ENCODE results near the gene MTCL1. TPM values are rescaled to one million over a fixed set of nuclear protein-coding genes. Genes with fewer than 3 reads are reported as not detected.

Gene MTCL1
- total RNA-seq, 1 experiment from 2014 or later, result 22.7 TPM

DNA sequence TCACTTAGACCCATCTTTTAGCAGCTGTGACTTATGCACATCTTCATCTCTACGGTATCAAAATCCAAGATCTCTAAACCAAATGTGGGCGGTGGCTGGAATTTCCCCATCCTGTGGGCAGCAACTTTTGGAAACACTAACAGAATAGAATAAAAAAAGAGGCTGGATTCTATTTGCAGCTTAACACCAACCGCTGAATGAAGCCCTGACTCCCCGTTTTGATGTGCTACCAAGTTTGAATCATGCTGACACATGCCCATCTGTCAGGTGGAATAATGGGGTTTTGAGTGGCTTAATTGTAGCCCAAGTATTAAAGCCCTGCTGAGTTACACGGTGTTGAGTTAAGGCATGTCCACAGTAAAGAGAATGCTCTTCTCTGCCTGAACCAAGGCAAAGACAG, 165.2 kb downstream of the MTCL1 start:
- TF ChIP-seq SRF (IDR thresholded peaks at IDR 0.05; ENCODE audit: low read depth) (no peak), JUND (IDR thresholded peaks at IDR 0.05) (no peak), ZNF274 (IDR thresholded peaks at IDR 0.05; ENCODE audit: low read depth, low read length) (no peak), YY1 (IDR thresholded peaks at IDR 0.05; ENCODE audit: extremely low read depth, insufficient replicate concordance, low read depth, low read length) (no peak), POLR2A (IDR thresholded peaks at IDR 0.05; ENCODE audit: borderline replicate concordance, extremely low read depth, insufficient read depth, insufficient read length) (no peak), EZH2phosphoT487 (IDR thresholded peaks at IDR 0.05; ENCODE audit: borderline replicate concordance) (no peak), ZBTB33 (IDR thresholded peaks at IDR 0.05; ENCODE audit: extremely low read depth, insufficient replicate concordance, low read length) (no peak), POLR2AphosphoS5 (IDR thresholded peaks at IDR 0.05; ENCODE audit: low read depth, low read length) (no peak), CEBPB (IDR thresholded peaks at IDR 0.05; ENCODE audit: low read depth) (no peak), ELF1 (IDR thresholded peaks at IDR 0.05; ENCODE audit: borderline replicate concordance, low read depth) (no peak), MAX (IDR thresholded peaks at IDR 0.05) (no peak), ZFX (IDR thresholded peaks at IDR 0.05) (no peak), FOSL1 (IDR thresholded peaks at IDR 0.05; ENCODE audit: low read depth) (no peak), RAD21 (IDR thresholded peaks at IDR 0.05; ENCODE audit: low read depth) (no peak), SP1 (IDR thresholded peaks at IDR 0.05; ENCODE audit: low read depth) (no peak)
- TF ChIP-seq, protein P1, sequence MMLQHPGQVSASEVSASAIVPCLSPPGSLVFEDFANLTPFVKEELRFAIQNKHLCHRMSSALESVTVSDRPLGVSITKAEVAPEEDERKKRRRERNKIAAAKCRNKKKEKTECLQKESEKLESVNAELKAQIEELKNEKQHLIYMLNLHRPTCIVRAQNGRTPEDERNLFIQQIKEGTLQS (IDR thresholded peaks at IDR 0.05), result no peak
- TF ChIP-seq, protein P2, sequence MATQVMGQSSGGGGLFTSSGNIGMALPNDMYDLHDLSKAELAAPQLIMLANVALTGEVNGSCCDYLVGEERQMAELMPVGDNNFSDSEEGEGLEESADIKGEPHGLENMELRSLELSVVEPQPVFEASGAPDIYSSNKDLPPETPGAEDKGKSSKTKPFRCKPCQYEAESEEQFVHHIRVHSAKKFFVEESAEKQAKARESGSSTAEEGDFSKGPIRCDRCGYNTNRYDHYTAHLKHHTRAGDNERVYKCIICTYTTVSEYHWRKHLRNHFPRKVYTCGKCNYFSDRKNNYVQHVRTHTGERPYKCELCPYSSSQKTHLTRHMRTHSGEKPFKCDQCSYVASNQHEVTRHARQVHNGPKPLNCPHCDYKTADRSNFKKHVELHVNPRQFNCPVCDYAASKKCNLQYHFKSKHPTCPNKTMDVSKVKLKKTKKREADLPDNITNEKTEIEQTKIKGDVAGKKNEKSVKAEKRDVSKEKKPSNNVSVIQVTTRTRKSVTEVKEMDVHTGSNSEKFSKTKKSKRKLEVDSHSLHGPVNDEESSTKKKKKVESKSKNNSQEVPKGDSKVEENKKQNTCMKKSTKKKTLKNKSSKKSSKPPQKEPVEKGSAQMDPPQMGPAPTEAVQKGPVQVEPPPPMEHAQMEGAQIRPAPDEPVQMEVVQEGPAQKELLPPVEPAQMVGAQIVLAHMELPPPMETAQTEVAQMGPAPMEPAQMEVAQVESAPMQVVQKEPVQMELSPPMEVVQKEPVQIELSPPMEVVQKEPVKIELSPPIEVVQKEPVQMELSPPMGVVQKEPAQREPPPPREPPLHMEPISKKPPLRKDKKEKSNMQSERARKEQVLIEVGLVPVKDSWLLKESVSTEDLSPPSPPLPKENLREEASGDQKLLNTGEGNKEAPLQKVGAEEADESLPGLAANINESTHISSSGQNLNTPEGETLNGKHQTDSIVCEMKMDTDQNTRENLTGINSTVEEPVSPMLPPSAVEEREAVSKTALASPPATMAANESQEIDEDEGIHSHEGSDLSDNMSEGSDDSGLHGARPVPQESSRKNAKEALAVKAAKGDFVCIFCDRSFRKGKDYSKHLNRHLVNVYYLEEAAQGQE (IDR thresholded peaks at IDR 0.05; ENCODE audit: low read depth), result no peak
- H3K79me2 ChIP-seq (ENCODE audit: insufficient read depth, low read length), result no peaks in the 10 kb centered on the region
- H2AFZ ChIP-seq (ENCODE audit: low read depth, low read length, poor library complexity, severe bottlenecking), result no peak overlapping the region
- ChIA-PET RAD21 (ENCODE audit: low non-redundant PET in 1 of 2, low total read pairs in 2 of 2, uncharacterized antibody in 2 of 2, unreplicated experiment in 2 of 2) (no interaction called here), POLR2A (no interaction called here), CTCF (no interaction called here)
- no peak overlapping the region for H3K4me3 ChIP-seq (replicated peaks in 1 of 2; ENCODE audit: low read depth in 1 of 2, low read length in 2 of 2)
- no peak overlapping the region for H3K9ac ChIP-seq (ENCODE audit: low read length)
- H3K27ac ChIP-seq (ENCODE audit: low read depth, low read length), result no peak overlapping the region
- intact Hi-C loops (cut with micrococcal nuclease), result no loop called here
- no peak overlapping the region for H3K4me2 ChIP-seq (ENCODE audit: low read length)
- DNase-seq (ENCODE audit: low read depth, low spot score) (no peak), ATAC-seq (no peak)
- no peaks in the 10 kb centered on the region for H3K4me1 ChIP-seq (ENCODE audit: control insufficient read depth in 1 of 2, insufficient read depth in 2 of 2, low read length in 2 of 2)
- no peaks in the 10 kb centered on the region for H3K36me3 ChIP-seq (ENCODE audit: control insufficient read depth in 1 of 2, insufficient read depth in 2 of 2, low read length in 2 of 2)
- H3K9me3 ChIP-seq (ENCODE audit: control insufficient read depth in 1 of 2, insufficient read depth in 1 of 2, low read depth in 1 of 2, low read length in 2 of 2), result no peaks in the 10 kb centered on the region
- no peaks in the 10 kb centered on the region for H4K20me1 ChIP-seq (ENCODE audit: insufficient read depth)
- no peaks in the 10 kb centered on the region for H3K27me3 ChIP-seq (ENCODE audit: insufficient read depth, low read length)
- BruUV-seq (replicated peaks), result no TSS peak
- 0 out of 2 replicates have a peak, but pooled peaks cover 3% of the 10 kb centered on the region for H3K9me2 ChIP-seq (ENCODE audit: insufficient read depth)

Measured in HCT116 (cell line).